GM21447 (cell line): Measurements from ENCODE around the gene SEMA4A.

ENCODE experiments used
- ATAC-seq: cut with Tn5 transposase; IDR thresholded peaks from one replicate; pipeline ENCODE4 v1.9.1; 2021; ENCODE audit not compliant: unreplicated experiment

SEMA4A gene

DNA sequence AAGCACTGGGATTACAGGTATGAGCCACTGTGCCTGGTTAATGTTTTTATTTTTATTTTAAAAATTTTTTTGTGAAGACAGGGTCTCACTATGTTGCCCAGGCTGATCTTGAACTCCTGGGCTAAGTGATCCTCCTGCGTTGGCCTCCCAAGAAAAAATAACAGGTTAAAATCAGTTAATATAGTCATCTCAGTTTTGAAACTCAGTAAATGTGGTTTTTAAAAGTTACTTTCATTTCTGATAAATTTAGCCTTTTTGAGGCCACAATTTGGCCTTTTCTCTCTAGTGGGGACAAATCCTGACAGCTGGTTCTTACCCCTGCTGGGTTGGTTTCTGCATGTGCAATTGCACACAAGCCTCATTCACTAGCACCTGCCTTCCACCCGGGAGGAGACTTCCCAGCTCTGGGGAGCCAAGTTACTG is 72.7 kb downstream of the SEMA4A start:
- ATAC-seq: peak; percentile 62

- ATAC-seq: no peak
Observed at GRCh38 chr1:156226782-156227181, 73.4 kb downstream of the SEMA4A start.
